ENCODE results near the gene C10orf105.

DNA sequence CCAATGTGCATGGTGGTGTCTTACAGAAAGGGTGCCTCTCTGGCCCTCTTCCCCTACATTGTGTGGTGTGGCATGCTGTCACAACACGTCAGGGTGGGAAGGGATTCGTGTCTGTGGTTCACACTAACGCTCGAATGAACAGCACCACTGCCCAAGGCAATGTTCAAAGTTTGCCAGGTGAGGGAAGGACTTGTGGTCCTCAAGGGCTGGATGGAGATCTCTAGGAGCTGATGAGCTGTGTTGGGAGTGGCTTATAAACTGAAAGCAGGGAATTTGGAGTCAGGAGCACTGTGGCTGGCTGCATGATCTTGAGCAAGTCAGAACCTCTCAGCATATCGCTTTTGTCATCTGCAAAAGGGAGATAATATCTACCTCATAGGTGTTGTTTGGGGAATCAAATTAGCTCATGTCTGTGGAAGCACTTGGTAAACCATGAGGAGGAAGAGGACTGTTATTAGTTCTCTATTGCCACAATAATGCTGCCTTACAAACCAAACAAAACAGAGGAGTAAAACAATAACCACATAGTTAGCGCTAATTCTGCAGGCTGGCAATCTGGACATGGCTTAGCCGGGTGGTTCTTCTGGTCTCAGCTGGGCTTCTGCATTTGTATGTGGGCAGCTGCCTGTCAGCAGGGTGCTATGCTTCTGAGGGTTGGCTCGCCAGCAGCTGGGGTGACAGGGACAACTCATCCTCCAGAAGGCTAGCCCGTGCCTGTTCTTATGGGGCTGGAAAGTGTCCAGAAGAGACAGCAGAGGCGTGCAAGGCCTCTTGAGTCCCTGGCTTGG lies 22.9 kb upstream of the C10orf105 start:
- TF ChIP-seq, protein P1, sequence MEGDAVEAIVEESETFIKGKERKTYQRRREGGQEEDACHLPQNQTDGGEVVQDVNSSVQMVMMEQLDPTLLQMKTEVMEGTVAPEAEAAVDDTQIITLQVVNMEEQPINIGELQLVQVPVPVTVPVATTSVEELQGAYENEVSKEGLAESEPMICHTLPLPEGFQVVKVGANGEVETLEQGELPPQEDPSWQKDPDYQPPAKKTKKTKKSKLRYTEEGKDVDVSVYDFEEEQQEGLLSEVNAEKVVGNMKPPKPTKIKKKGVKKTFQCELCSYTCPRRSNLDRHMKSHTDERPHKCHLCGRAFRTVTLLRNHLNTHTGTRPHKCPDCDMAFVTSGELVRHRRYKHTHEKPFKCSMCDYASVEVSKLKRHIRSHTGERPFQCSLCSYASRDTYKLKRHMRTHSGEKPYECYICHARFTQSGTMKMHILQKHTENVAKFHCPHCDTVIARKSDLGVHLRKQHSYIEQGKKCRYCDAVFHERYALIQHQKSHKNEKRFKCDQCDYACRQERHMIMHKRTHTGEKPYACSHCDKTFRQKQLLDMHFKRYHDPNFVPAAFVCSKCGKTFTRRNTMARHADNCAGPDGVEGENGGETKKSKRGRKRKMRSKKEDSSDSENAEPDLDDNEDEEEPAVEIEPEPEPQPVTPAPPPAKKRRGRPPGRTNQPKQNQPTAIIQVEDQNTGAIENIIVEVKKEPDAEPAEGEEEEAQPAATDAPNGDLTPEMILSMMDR (optimal IDR thresholded peaks at IDR 0.05 in 1 of 3, IDR thresholded peaks at IDR 0.05 in 1 of 3, conservative IDR thresholded peaks at IDR 0.05 in 1 of 3; ENCODE audit: extremely low read depth in 1 of 3, insufficient read depth in 2 of 3, low read length in 3 of 3), result no peak
- TF ChIP-seq EZH2 (IDR thresholded peaks at IDR 0.05; ENCODE audit: low read length), result no peak

Measured in keratinocyte (primary cell).